DLD1 (cell line): Measurements from ENCODE around the gene PLCH1.

Source experiments
- in situ Hi-C: cut with HindIII; loops from 2 replicates; pipeline ENCODE4 v1.10.0; 2017; ENCODE audit warnings: low sequenced_read_pairs

Gene PLCH1

GRCh38 chr3:155496206-155496605 is 248.7 kb downstream of the PLCH1 start:
- in situ Hi-C loops, result no loop called here

- in situ Hi-C loops, result no loop called here
Measured at GRCh38 chr3:155495387-155495786, 249.5 kb downstream of the PLCH1 start.

GRCh38 chr3:155494332-155494731 is 250.5 kb downstream of the PLCH1 start:
- in situ Hi-C loops, result no loop called here

GRCh38 chr3:155492841-155493240 is 252.0 kb downstream of the PLCH1 start:
- in situ Hi-C loops, result no loop called here

GRCh38 chr3:155491696-155492095 is 253.2 kb downstream of the PLCH1 start:
- in situ Hi-C loops, result no loop called here

- in situ Hi-C loops, result no loop called here
Measured at GRCh38 chr3:155488671-155489070, 256.2 kb downstream of the PLCH1 start.

GRCh38 chr3:155485897-155486296 is 259.0 kb downstream of the PLCH1 start:
- in situ Hi-C loops, result no loop called here

- in situ Hi-C loops, result no loop called here
Measured at GRCh38 chr3:155481591-155481990, 263.3 kb downstream of the PLCH1 start.

- in situ Hi-C loops, result no loop called here
Measured at GRCh38 chr3:155481089-155481488, 263.8 kb downstream of the PLCH1 start.

- in situ Hi-C loops, result no loop called here
Measured at GRCh38 chr3:155465664-155466063, 279.2 kb downstream of the PLCH1 start.

- in situ Hi-C loops, result no loop called here
Measured at GRCh38 chr3:155462672-155463071, 282.2 kb downstream of the PLCH1 start.

GRCh38 chr3:155457591-155457990 is 287.3 kb downstream of the PLCH1 start:
- in situ Hi-C loops, result no loop called here

- in situ Hi-C loops, result no loop called here
Measured at GRCh38 chr3:155455765-155456164, 289.1 kb downstream of the PLCH1 start.

GRCh38 chr3:155453512-155453911 is 291.4 kb downstream of the PLCH1 start:
- in situ Hi-C loops, result no loop called here

- in situ Hi-C loops, result no loop called here
Measured at GRCh38 chr3:155449613-155450267, 295.1 kb downstream of the PLCH1 start.

GRCh38 chr3:155448531-155448930 is 296.3 kb downstream of the PLCH1 start:
- in situ Hi-C loops, result no loop called here

- in situ Hi-C loops, result no loop called here
Measured at GRCh38 chr3:155446366-155446765, 298.5 kb downstream of the PLCH1 start.

GRCh38 chr3:155444771-155445170 is 300.1 kb downstream of the PLCH1 start:
- in situ Hi-C loops, result no loop called here

- in situ Hi-C loops, result no loop called here
Measured at GRCh38 chr3:155443815-155444214, 301.1 kb downstream of the PLCH1 start.

GRCh38 chr3:155442072-155442471 is 302.8 kb downstream of the PLCH1 start:
- in situ Hi-C loops, result no loop called here

- in situ Hi-C loops, result no loop called here
Measured at GRCh38 chr3:155441506-155441905, 303.4 kb downstream of the PLCH1 start.

GRCh38 chr3:155441026-155441425 is 303.8 kb downstream of the PLCH1 start:
- in situ Hi-C loops, result no loop called here

- in situ Hi-C loops, result no loop called here
Measured at GRCh38 chr3:155435821-155436220, 309.1 kb downstream of the PLCH1 start.
